Caco-2 (cell line): ENCODE measurements around the gene NR6A1. TPM values are rescaled to one million over a fixed set of nuclear protein-coding genes. Genes with fewer than 3 reads are reported as not detected.

ENCODE experiments used
- BruUV-seq: library from RNA; stranded (reverse); fragments of 400-500 nt; replicated peaks from 2 replicates; lab custom pipeline; 2021; lab: Mats Ljungman, UMichigan
- CTCF ChIA-PET: fragments of 300-600 bp; sonication (Branson Sonifier 250); formaldehyde crosslinking; loops from one replicate; lab custom pipeline; 2022; ENCODE audit warnings: antibody characterized with exemption; lab: Charles Lee
- POLR2A ChIA-PET: fragments of 300-600 bp; sonication (Branson Sonifier 250); formaldehyde crosslinking; loops from one replicate; lab custom pipeline; 2022; ENCODE audit warnings: antibody characterized with exemption; lab: Charles Lee
- DNase-seq, 2 experiments: peaks; one replicate each; pipeline versions ENCODE4 v3.0.0 to v3.0.0-alpha.2; 2020 to 2022
- H3K27me3 ChIP-seq: replicated peaks from 2 replicates; pipeline ENCODE4 v1.6.0; 2011; ENCODE audit warnings: low read length; ENCODE audit not compliant: control insufficient read depth, insufficient read depth
- H3K36me3 ChIP-seq: 2 replicates; pipeline ENCODE4 v1.5.1; 2011; ENCODE audit warnings: low read length; ENCODE audit not compliant: control insufficient read depth, insufficient read depth
- H3K4me1 ChIP-seq: fragments of 250-450 bp; sonication (Bioruptor Pico); 2 replicates; pipeline ENCODE4 v1.5.1; 2020; ENCODE audit warnings: mild to moderate bottlenecking
- H3K4me3 ChIP-seq: 2 replicates; pipeline ENCODE4 v1.5.1; 2011; ENCODE audit warnings: low read depth, mild to moderate bottlenecking, control low read depth, low read length
- H3K9me3 ChIP-seq: fragments of 250-450 bp; sonication (Bioruptor Pico); 2 replicates; pipeline ENCODE4 v1.5.1; 2020; ENCODE audit warnings: mild to moderate bottlenecking, moderate library complexity
- H3K27ac Mint-ChIP-seq: one replicate; pipeline ENCODE4 v1.8.0; 2022; ENCODE audit warnings: mixed read lengths; ENCODE audit not compliant: unreplicated experiment
- H3K27me3 Mint-ChIP-seq: one replicate; pipeline ENCODE4 v1.8.0; 2022; ENCODE audit warnings: mixed read lengths; ENCODE audit not compliant: insufficient read depth, unreplicated experiment
- H3K36me3 Mint-ChIP-seq: one replicate; pipeline ENCODE4 v1.8.0; 2022; ENCODE audit warnings: mild to moderate bottlenecking, mixed read lengths; ENCODE audit not compliant: insufficient read depth, unreplicated experiment
- H3K4me1 Mint-ChIP-seq: one replicate; pipeline ENCODE4 v1.8.0; 2022; ENCODE audit warnings: low read depth, mixed read lengths; ENCODE audit not compliant: unreplicated experiment
- H3K4me3 Mint-ChIP-seq: one replicate; pipeline ENCODE4 v1.8.0; 2022; ENCODE audit warnings: mild to moderate bottlenecking, moderate library complexity, mixed read lengths; ENCODE audit not compliant: unreplicated experiment
- H3K9me3 Mint-ChIP-seq: one replicate; pipeline ENCODE4 v1.8.0; 2022; ENCODE audit warnings: mixed read lengths; ENCODE audit not compliant: unreplicated experiment
- CTCF ChIP-seq, 2 experiments: fragments of 200-600 bp in 1 of 2; IDR thresholded peaks; 1 replicate in 1 of 2; 2 replicates in 1 of 2; pipeline versions ENCODE4 v1.5.1 to v1.8.0; 2011 to 2022; ENCODE audit warnings: antibody characterized with exemption in 1 of 2, control low read depth in 1 of 2, inconsistent platforms in 1 of 2, low read depth in 1 of 2, low read length in 1 of 2, mild to moderate bottlenecking in 1 of 2, moderate library complexity in 1 of 2; ENCODE audit not compliant: insufficient read depth in 1 of 2, severe bottlenecking in 1 of 2, unreplicated experiment in 1 of 2
- intact Hi-C: fragments of 100-400 bp; cut with micrococcal nuclease; formaldehyde crosslinking; loops from one replicate; pipeline ENCODE4 v1.10.0; 2022; ENCODE audit not compliant: unreplicated experiment
- total RNA-seq: library from RNA; stranded (reverse); gene quantifications from 2 replicates; pipeline ENCODE4 v1.2.3, GENCODE V29; 2022

The NR6A1 gene
- total RNA-seq, 1 experiment from 2014 or later = 33.6 TPM

- no peaks in the 10 kb centered on the region for H3K27me3 ChIP-seq
- Mint-ChIP-seq H3K27me3 (no peaks in the 10 kb centered on the region), H3K9me3 (no peaks in the 10 kb centered on the region), H3K4me3 (no peak overlapping the region), H3K36me3 (no peaks in the 10 kb centered on the region), H3K27ac (no peak overlapping the region), H3K4me1 (no peaks in the 10 kb centered on the region)
- no peaks in the 10 kb centered on the region for H3K4me1 ChIP-seq
- no peak overlapping the region for H3K4me3 ChIP-seq
- H3K9me3 ChIP-seq = no peaks in the 10 kb centered on the region
- ChIA-PET POLR2A (no interaction called here), CTCF (no interaction called here)
- TF ChIP-seq CTCF (IDR thresholded peaks at IDR 0.05; ENCODE audit: insufficient read depth in 1 of 2, low read depth in 1 of 2, low read length in 1 of 2, severe bottlenecking in 1 of 2, unreplicated experiment in 1 of 2) = no peak
- DNase-seq = no peak
- H3K36me3 ChIP-seq = no peaks in the 10 kb centered on the region
- intact Hi-C loops = no loop called here
- BruUV-seq = no TSS peak
Observed at GRCh38 chr9:124606027-124606426, 165.1 kb downstream of the NR6A1 start.

GRCh38 chr9:124605258-124605657 lies 165.9 kb downstream of the NR6A1 start:
- DNase-seq = no peak
- ChIA-PET CTCF (no interaction called here), POLR2A (no interaction called here)
- intact Hi-C loops = no loop called here
- Mint-ChIP-seq H3K4me3 (no peak overlapping the region), H3K36me3 (peaks cover 7% of the 10 kb centered on the region), H3K9me3 (no peaks in the 10 kb centered on the region), H3K4me1 (no peaks in the 10 kb centered on the region), H3K27ac (no peak overlapping the region), H3K27me3 (no peaks in the 10 kb centered on the region)
- Histone ChIP-seq H3K9me3 (no peaks in the 10 kb centered on the region), H3K27me3 (no peaks in the 10 kb centered on the region), H3K4me1 (no peaks in the 10 kb centered on the region), H3K36me3 (no peaks in the 10 kb centered on the region), H3K4me3 (no peak overlapping the region)
- BruUV-seq = no TSS peak
- no peak for TF ChIP-seq CTCF (IDR thresholded peaks at IDR 0.05; ENCODE audit: insufficient read depth in 1 of 2, low read depth in 1 of 2, low read length in 1 of 2, severe bottlenecking in 1 of 2, unreplicated experiment in 1 of 2)

GRCh38 chr9:124602632-124603031 lies 168.5 kb downstream of the NR6A1 start:
- TF ChIP-seq CTCF (IDR thresholded peaks at IDR 0.05; ENCODE audit: insufficient read depth in 1 of 2, low read depth in 1 of 2, low read length in 1 of 2, severe bottlenecking in 1 of 2, unreplicated experiment in 1 of 2) = no peak
- Histone ChIP-seq H3K4me1 (no peaks in the 10 kb centered on the region), H3K36me3 (no peaks in the 10 kb centered on the region), H3K4me3 (no peak overlapping the region), H3K9me3 (no peaks in the 10 kb centered on the region), H3K27me3 (no peaks in the 10 kb centered on the region)
- Mint-ChIP-seq H3K4me3 (no peak overlapping the region), H3K9me3 (no peaks in the 10 kb centered on the region), H3K36me3 (peaks cover 11% of the 10 kb centered on the region), H3K27me3 (no peaks in the 10 kb centered on the region), H3K4me1 (no peaks in the 10 kb centered on the region), H3K27ac (no peak overlapping the region)
- DNase-seq = no peak
- BruUV-seq = no TSS peak
- ChIA-PET CTCF (no interaction called here), POLR2A (no interaction called here)
- intact Hi-C loops = no loop called here
